ENCODE measurements around the gene PYROXD2. TPM values are rescaled to one million over a fixed set of nuclear protein-coding genes. Genes with fewer than 3 reads are reported as not detected.

The PYROXD2 gene
- total and polyA plus RNA-seq, 2 of the 13 experiments (the other 11 are each of a cell fraction or from before 2014, with no cell fraction given) = 2.0 to 6.2 TPM

GRCh38 chr10:98414932-98415730 is at the start of gene PYROXD2 (continued):
- peak; percentile 62; the same call in 1 of the 2 replicates for TF ChIP-seq ETS1 (CRISPR knock-in tag; IDR thresholded peaks at IDR 0.05)
- TF ChIP-seq ARNT2 (CRISPR knock-in tag; IDR thresholded peaks at IDR 0.05; ENCODE audit: low read depth) = peak; percentile 47; the same call in 1 of the 2 replicates
- peak; percentile 23; the same call in 1 of the 2 replicates for TF ChIP-seq ZNF121 (CRISPR knock-in tag; IDR thresholded peaks at IDR 0.05)
- TF ChIP-seq KAT8 (CRISPR knock-in tag; IDR thresholded peaks at IDR 0.05) = peak; percentile 73
- peak; percentile 64; the same call in 1 of the 2 replicates for TF ChIP-seq ZNF691 (CRISPR knock-in tag; IDR thresholded peaks at IDR 0.05; ENCODE audit: borderline replicate concordance, low read depth)
- peak; percentile 49 for TF ChIP-seq GATAD2A (CRISPR knock-in tag; IDR thresholded peaks at IDR 0.05)
- TF ChIP-seq ZNF614 (CRISPR knock-in tag; IDR thresholded peaks at IDR 0.05; ENCODE audit: borderline replicate concordance) = peak; percentile 70; the same call in 1 of the 2 replicates
- peak; percentile 91 for TF ChIP-seq GABPB1 (CRISPR knock-in tag; IDR thresholded peaks at IDR 0.05)
- TF ChIP-seq PHF20 (CRISPR knock-in tag; IDR thresholded peaks at IDR 0.05) = peak; percentile 78
- peak; percentile 59 for TF ChIP-seq IRF9 (CRISPR knock-in tag; IDR thresholded peaks at IDR 0.05; ENCODE audit: borderline replicate concordance)
- peak; percentile 41; the same call in 1 of the 2 replicates for TF ChIP-seq NFKBIZ (CRISPR knock-in tag; IDR thresholded peaks at IDR 0.05)
- no peak for TF ChIP-seq ZNF18 (CRISPR knock-in tag; IDR thresholded peaks at IDR 0.05; ENCODE audit: insufficient replicate concordance)
- TF ChIP-seq FOXM1 (CRISPR knock-in tag; IDR thresholded peaks at IDR 0.05) = no peak
- TF ChIP-seq KDM4B (CRISPR knock-in tag; IDR thresholded peaks at IDR 0.05) = no peak; the same call in 1 of the 2 replicates
- TF ChIP-seq ZNF160 (CRISPR knock-in tag; IDR thresholded peaks at IDR 0.05) = peak; percentile 94
- TF ChIP-seq SP140L (CRISPR knock-in tag; IDR thresholded peaks at IDR 0.05; ENCODE audit: borderline replicate concordance) = no peak
- TF ChIP-seq DR1 (CRISPR knock-in tag; IDR thresholded peaks at IDR 0.05) = peak; percentile 90
- TF ChIP-seq ZBTB21 (CRISPR knock-in tag; IDR thresholded peaks at IDR 0.05) = no peak
- no peak for TF ChIP-seq HMGA1 (CRISPR knock-in tag; conservative IDR thresholded peaks at IDR 0.05)
- no peak for TF ChIP-seq ZNF75D (CRISPR knock-in tag; IDR thresholded peaks at IDR 0.05; ENCODE audit: borderline replicate concordance)
